OCI-LY3 (cell line): Measurements from ENCODE around the gene XK.

Experiments used
- H2AFZ ChIP-seq: fragments of 200-600, 300-600 bp; shearing (Covaris generic); 2 replicates; pipeline ENCODE4 v1.6.0; 2014; ENCODE audit warnings: antibody characterized with exemption, low read depth, low read length
- H3K27ac ChIP-seq: fragments of 200-600, 300-600 bp; sonication (generic); 2 replicates; pipeline ENCODE4 v1.5.1; 2014; ENCODE audit warnings: mild to moderate bottlenecking, low read length, moderate library complexity, mixed read lengths
- H3K27me3 ChIP-seq: fragments of 200-600, 300-600 bp; sonication (generic); 2 replicates; pipeline ENCODE4 v1.6.1; 2014; ENCODE audit warnings: low read depth, low read length, mixed read lengths
- H3K36me3 ChIP-seq: fragments of 200-600, 300-600 bp; sonication (generic); replicated peaks from 2 replicates; pipeline ENCODE3; 2014; ENCODE audit warnings: low read depth, low read length, mixed read lengths
- H3K4me1 ChIP-seq: fragments of 300-600, 200-600 bp; sonication (generic); 2 replicates; pipeline ENCODE4 v1.6.1; 2014; ENCODE audit warnings: low read length, mixed read lengths
- H3K4me2 ChIP-seq: fragments of 200-600, 300-600 bp; sonication (generic); 2 replicates; pipeline ENCODE4 v1.6.1; 2014; ENCODE audit warnings: low read length, mixed read lengths
- H3K4me3 ChIP-seq: fragments of 300-600, 200-600 bp; sonication (generic); 2 replicates; pipeline ENCODE4 v1.5.1; 2014; ENCODE audit warnings: antibody characterized with exemption, mild to moderate bottlenecking, low read length, moderate library complexity
- H3K79me2 ChIP-seq: fragments of 300-600, 200-600 bp; shearing (Covaris generic); 2 replicates; pipeline ENCODE4 v1.6.1; 2014; ENCODE audit warnings: mild to moderate bottlenecking, low read length, mixed read lengths
- H3K9ac ChIP-seq: fragments of 300-600, 200-600 bp; shearing (Covaris generic); 2 replicates; pipeline ENCODE4 v1.6.0; 2014; ENCODE audit warnings: mild to moderate bottlenecking, low read length, moderate library complexity
- H3K9me3 ChIP-seq: fragments of 200-600, 300-600 bp; shearing (Covaris generic); 2 replicates; pipeline ENCODE4 v1.6.1; 2014; ENCODE audit warnings: low read length, mixed read lengths; ENCODE audit not compliant: insufficient read depth
- H4K20me1 ChIP-seq: fragments of 200-600, 300-600 bp; sonication (generic); 2 replicates; pipeline ENCODE4 v1.6.1; 2016; ENCODE audit warnings: low read length, mixed read lengths; ENCODE audit not compliant: insufficient read depth
- CTCF ChIP-seq: fragments of 200-600, 300-600 bp; sonication (generic); IDR thresholded peaks from 2 replicates; pipeline ENCODE4 v1.5.1; 2014; ENCODE audit warnings: antibody characterized with exemption, low read length, low read depth
- EZH2phosphoT487 ChIP-seq: fragments of 200-600 bp; shearing (Covaris generic); IDR thresholded peaks from 2 replicates; pipeline ENCODE4 v1.6.1; 2018; ENCODE audit warnings: antibody characterized with exemption, mixed run types, low read depth

The XK gene

DNA sequence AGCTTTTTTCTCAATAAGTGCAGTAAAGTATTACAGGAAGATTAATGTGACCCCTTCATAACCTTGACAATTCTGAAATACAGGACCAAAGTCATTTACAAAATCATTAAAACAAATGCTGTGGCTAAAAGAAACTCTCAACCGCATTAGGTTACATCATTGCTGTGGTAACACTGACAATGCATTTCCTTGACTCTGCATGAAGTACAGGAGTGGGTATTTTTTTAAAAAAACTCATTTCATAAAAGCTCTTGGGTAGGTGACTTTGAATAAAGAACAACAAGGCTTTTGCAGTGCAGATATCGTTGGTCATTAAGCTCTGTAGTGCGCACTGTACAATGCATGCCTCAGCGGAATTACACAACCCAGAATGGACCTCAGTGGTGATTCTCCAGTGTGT is 23.4 kb upstream of the XK start:
- Histone ChIP-seq H3K27ac (no peak overlapping the region), H4K20me1 (no peaks in the 10 kb centered on the region), H3K4me2 (no peak overlapping the region), H3K27me3 (no peaks in the 10 kb centered on the region), H3K4me3 (no peak overlapping the region), H3K4me1 (no peaks in the 10 kb centered on the region), H2AFZ (no peak overlapping the region), H3K36me3 (no peaks in the 10 kb centered on the region), H3K9ac (no peak overlapping the region), H3K9me3 (no peaks in the 10 kb centered on the region), H3K79me2 (no peaks in the 10 kb centered on the region)
- TF ChIP-seq CTCF: no peak
- no peak for TF ChIP-seq EZH2phosphoT487

DNA sequence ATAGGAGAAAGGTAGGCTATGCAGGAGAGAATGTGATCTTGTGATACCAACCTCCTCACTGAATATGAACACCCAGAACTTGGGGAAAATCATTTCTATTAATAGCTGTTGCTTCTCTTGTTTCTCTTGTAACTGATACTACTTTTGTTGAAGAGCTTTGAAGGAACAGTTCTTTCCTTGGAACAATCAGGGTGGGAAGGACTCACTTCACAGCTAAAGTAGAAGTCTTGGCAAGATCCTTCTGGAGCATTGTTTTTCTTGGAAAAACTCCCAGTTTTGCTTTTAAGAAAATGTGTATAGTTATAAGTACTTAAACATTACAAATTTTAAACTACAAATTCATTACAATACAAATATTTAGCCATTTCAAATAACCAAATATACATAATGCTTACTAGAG is 19.1 kb upstream of the XK start:
- Histone ChIP-seq H3K9ac (no peak overlapping the region), H4K20me1 (no peaks in the 10 kb centered on the region), H2AFZ (no peak overlapping the region), H3K36me3 (no peaks in the 10 kb centered on the region), H3K9me3 (no peaks in the 10 kb centered on the region), H3K27me3 (no peaks in the 10 kb centered on the region), H3K4me2 (no peak overlapping the region), H3K4me1 (no peaks in the 10 kb centered on the region), H3K79me2 (no peaks in the 10 kb centered on the region), H3K4me3 (no peak overlapping the region), H3K27ac (no peak overlapping the region)
- TF ChIP-seq EZH2phosphoT487 (no peak), CTCF (no peak)

DNA sequence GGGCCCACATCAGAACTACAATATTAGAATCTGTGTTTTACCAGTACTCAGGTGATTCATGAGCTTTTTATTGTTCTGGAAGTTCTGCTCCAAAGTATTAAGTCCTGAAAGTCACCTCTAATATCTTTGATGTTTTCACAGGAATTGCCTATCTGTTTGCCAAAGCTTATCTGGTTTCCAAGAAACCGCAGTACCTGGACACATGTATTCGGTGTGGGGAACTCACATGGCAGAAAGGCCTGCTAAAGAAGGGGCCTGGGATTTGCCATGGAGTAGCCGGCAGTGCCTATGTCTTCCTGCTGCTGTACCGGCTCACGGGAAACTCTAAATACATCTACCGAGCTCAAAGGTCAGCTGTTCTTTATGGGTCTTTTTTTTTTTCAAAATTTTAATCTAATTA is 18.4 kb upstream of the XK start:
- TF ChIP-seq EZH2phosphoT487 (no peak), CTCF (no peak)
- no peaks in the 10 kb centered on the region for H3K36me3 ChIP-seq
- no peak overlapping the region for H2AFZ ChIP-seq
- H3K4me3 ChIP-seq: no peak overlapping the region
- H3K9me3 ChIP-seq: no peaks in the 10 kb centered on the region
- no peak overlapping the region for H3K4me2 ChIP-seq
- no peak overlapping the region for H3K27ac ChIP-seq
- no peaks in the 10 kb centered on the region for H4K20me1 ChIP-seq
- no peaks in the 10 kb centered on the region for H3K4me1 ChIP-seq
- no peaks in the 10 kb centered on the region for H3K79me2 ChIP-seq
- H3K9ac ChIP-seq: no peak overlapping the region
- no peaks in the 10 kb centered on the region for H3K27me3 ChIP-seq

GRCh38 chrX:37672563-37672962 is 13.0 kb upstream of the XK start:
- no peak overlapping the region for H3K4me3 ChIP-seq
- no peak overlapping the region for H3K9ac ChIP-seq
- H3K27ac ChIP-seq: no peak overlapping the region
- no peaks in the 10 kb centered on the region for H3K9me3 ChIP-seq
- no peaks in the 10 kb centered on the region for H4K20me1 ChIP-seq
- TF ChIP-seq EZH2phosphoT487 (no peak), CTCF (no peak)
- H3K4me1 ChIP-seq: peaks cover 15% of the 10 kb centered on the region
- no peak overlapping the region for H2AFZ ChIP-seq
- H3K27me3 ChIP-seq: no peaks in the 10 kb centered on the region
- H3K36me3 ChIP-seq: no peaks in the 10 kb centered on the region
- no peak overlapping the region for H3K4me2 ChIP-seq
- no peaks in the 10 kb centered on the region for H3K79me2 ChIP-seq
